Nephron (organoid): ENCODE data around the gene SYNPO2.
A peak's percentile ranks its signal among the peaks of the same experiment; 100 is the strongest.

Experiments
- H3K27ac Mint-ChIP-seq, 3 experiments: 2 replicates each; pipeline ENCODE4 v1.8.0; 2020; ENCODE audit warnings: mixed read lengths in 3 of 3, mild to moderate bottlenecking in 2 of 3, moderate library complexity in 1 of 3
- H3K27me3 Mint-ChIP-seq: 2 replicates; pipeline ENCODE4 v1.8.0; 2021; ENCODE audit warnings: low read depth, mild to moderate bottlenecking, moderate library complexity, mixed read lengths
- H3K36me3 Mint-ChIP-seq: 2 replicates; pipeline ENCODE4 v1.8.0; 2020; ENCODE audit warnings: low read depth, mixed read lengths
- H3K4me1 Mint-ChIP-seq: 2 replicates; pipeline ENCODE4 v1.8.0; 2020; ENCODE audit warnings: mixed read lengths
- H3K4me3 Mint-ChIP-seq, 3 experiments: 2 replicates each; pipeline ENCODE4 v1.8.0; 2020; ENCODE audit warnings: mild to moderate bottlenecking in 3 of 3, mixed read lengths in 3 of 3, moderate library complexity in 2 of 3
- H3K9me3 Mint-ChIP-seq: 2 replicates; pipeline ENCODE4 v1.8.0; 2020; ENCODE audit warnings: mixed read lengths
- TF ChIP-seq, protein P1 (sequence below), 3 experiments: fragments of 200-600 bp; sonication (generic); IDR thresholded peaks; one replicate each; pipeline ENCODE4 v1.5.0; 2021; ENCODE audit warnings: antibody characterized with exemption in 3 of 3; ENCODE audit not compliant: unreplicated experiment in 3 of 3

SYNPO2 gene

DNA sequence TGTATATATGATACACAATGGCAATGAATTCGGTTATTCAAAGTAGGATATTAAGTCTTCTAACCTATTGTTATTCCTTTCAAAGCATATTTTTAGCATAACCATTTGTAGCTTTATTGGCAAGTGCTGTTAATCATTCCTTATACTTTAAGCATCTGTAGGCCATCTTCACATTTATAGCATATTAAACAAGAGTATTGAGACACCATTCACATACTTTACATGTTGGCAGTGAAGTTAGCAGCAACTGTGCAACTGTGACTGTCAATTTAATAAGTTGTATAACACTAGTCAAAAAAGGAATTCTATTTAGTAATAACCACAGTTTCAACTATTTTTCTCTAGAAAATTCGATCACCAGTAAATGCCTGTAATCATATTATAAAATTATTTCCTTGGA lies 139.6 kb downstream of the SYNPO2 start:
- H3K27ac Mint-ChIP-seq = peak overlapping the region; percentile 70 to 82 (median 77)
- H3K36me3 Mint-ChIP-seq = peaks cover 19% of the 10 kb centered on the region
- peaks cover 50% of the 10 kb centered on the region for H3K4me1 Mint-ChIP-seq
- TF ChIP-seq, protein P1, sequence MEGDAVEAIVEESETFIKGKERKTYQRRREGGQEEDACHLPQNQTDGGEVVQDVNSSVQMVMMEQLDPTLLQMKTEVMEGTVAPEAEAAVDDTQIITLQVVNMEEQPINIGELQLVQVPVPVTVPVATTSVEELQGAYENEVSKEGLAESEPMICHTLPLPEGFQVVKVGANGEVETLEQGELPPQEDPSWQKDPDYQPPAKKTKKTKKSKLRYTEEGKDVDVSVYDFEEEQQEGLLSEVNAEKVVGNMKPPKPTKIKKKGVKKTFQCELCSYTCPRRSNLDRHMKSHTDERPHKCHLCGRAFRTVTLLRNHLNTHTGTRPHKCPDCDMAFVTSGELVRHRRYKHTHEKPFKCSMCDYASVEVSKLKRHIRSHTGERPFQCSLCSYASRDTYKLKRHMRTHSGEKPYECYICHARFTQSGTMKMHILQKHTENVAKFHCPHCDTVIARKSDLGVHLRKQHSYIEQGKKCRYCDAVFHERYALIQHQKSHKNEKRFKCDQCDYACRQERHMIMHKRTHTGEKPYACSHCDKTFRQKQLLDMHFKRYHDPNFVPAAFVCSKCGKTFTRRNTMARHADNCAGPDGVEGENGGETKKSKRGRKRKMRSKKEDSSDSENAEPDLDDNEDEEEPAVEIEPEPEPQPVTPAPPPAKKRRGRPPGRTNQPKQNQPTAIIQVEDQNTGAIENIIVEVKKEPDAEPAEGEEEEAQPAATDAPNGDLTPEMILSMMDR (IDR thresholded peaks at IDR 0.05; ENCODE audit: unreplicated experiment in 3 of 3) = no peak
- H3K9me3 Mint-ChIP-seq = no peaks in the 10 kb centered on the region
- no peaks in the 10 kb centered on the region for H3K27me3 Mint-ChIP-seq
- H3K4me3 Mint-ChIP-seq = peak overlapping the region in 2 of 3 experiments; percentile 80 to 89

GRCh38 chr4:119029847-119030535 lies 141.3 kb downstream of the SYNPO2 start:
- TF ChIP-seq, protein P1 (IDR thresholded peaks at IDR 0.05; ENCODE audit: unreplicated experiment in 3 of 3) = no peak
- Mint-ChIP-seq H3K9me3 (no peaks in the 10 kb centered on the region), H3K4me1 (peaks cover 66% of the 10 kb centered on the region), H3K27ac (no peak overlapping the region), H3K4me3 (peak overlapping the region in 1 of 3 experiments; percentile 37), H3K27me3 (no peaks in the 10 kb centered on the region), H3K36me3 (peaks cover 23% of the 10 kb centered on the region)

DNA sequence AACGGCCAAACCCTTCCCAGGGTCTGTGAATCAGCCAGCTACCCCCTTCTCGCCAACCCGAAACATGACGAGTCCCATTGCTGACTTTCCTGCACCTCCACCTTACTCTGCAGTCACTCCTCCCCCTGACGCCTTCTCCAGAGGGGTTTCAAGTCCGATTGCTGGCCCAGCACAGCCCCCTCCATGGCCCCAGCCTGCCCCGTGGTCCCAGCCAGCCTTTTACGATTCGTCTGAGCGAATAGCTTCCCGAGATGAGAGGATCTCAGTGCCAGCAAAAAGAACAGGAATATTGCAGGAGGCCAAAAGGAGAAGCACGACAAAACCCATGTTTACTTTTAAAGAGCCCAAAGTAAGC lies 141.9 kb downstream of the SYNPO2 start:
- H3K4me3 Mint-ChIP-seq = no peak overlapping the region
- TF ChIP-seq, protein P1 (IDR thresholded peaks at IDR 0.05; ENCODE audit: unreplicated experiment in 3 of 3) = no peak
- H3K36me3 Mint-ChIP-seq = peaks cover 23% of the 10 kb centered on the region
- no peaks in the 10 kb centered on the region for H3K27me3 Mint-ChIP-seq
- no peaks in the 10 kb centered on the region for H3K9me3 Mint-ChIP-seq
- H3K4me1 Mint-ChIP-seq = peaks cover 64% of the 10 kb centered on the region
- no peak overlapping the region for H3K27ac Mint-ChIP-seq

DNA sequence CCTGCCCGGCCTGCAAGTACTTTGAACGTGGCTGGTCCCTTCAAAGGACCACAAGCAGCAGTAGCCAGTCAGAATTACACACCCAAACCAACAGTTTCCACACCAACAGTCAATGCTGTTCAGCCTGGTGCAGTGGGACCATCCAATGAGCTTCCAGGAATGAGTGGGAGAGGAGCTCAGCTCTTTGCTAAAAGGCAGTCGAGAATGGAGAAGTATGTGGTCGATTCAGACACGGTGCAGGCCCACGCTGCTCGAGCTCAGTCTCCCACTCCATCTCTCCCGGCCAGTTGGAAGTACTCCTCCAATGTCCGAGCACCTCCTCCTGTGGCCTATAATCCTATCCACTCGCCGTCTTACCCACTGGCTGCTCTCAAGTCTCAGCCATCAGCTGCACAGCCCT lies 142.6 kb downstream of the SYNPO2 start:
- TF ChIP-seq, protein P1 (IDR thresholded peaks at IDR 0.05; ENCODE audit: unreplicated experiment in 3 of 3) = no peak
- H3K27ac Mint-ChIP-seq = no peak overlapping the region
- H3K27me3 Mint-ChIP-seq = no peaks in the 10 kb centered on the region
- H3K4me1 Mint-ChIP-seq = peaks cover 62% of the 10 kb centered on the region
- H3K4me3 Mint-ChIP-seq = peak overlapping the region in 1 of 3 experiments; percentile 63
- no peaks in the 10 kb centered on the region for H3K9me3 Mint-ChIP-seq
- H3K36me3 Mint-ChIP-seq = peaks cover 23% of the 10 kb centered on the region

DNA sequence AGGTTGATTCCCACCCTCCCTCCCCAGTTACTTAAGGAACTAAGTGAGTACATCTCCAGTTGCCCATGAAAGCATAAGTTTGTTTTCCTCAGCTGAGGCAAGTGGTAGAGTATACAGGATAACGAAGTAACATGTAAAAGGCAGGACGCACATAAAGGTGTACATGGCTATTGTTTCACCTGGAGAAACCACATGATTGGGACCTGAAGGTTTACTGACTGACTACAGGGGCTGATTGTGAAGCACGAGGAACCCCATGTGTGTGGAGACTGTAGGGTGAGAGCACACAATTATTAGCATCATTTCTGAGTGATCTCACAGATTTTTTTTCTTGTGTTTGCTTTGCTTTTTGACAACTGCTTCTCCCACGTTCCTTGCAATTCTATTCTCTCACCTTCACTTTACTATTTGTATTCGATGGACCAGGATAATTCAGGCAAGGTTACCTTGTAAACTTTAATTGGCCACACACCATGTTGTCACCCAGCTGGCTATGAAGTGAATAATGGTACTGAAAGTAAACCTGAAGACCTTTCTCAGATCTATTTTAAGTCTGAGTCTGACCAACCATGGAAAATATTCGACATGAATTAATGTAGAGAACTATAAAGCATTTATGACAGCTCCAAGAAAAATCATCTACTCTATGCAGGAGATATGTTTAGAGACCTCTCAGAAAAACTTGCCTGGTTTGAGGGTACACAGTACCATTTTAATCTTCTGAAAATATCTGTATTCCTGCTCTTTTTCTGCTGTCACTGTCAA lies 144.4 kb downstream of the SYNPO2 start:
- Mint-ChIP-seq H3K36me3 (peaks cover 23% of the 10 kb centered on the region), H3K27me3 (no peaks in the 10 kb centered on the region), H3K4me1 (peaks cover 53% of the 10 kb centered on the region), H3K9me3 (no peaks in the 10 kb centered on the region), H3K27ac (no peak overlapping the region), H3K4me3 (peak overlapping the region in 1 of 3 experiments; percentile 67)
- TF ChIP-seq, protein P1 (IDR thresholded peaks at IDR 0.05; ENCODE audit: unreplicated experiment in 3 of 3) = no peak
